NCI-H774 (cell line): ENCODE measurements around the gene LGI2.
A peak's percentile ranks its signal among the peaks of the same experiment; 100 is the strongest.
"Not testable (repeated sequence)": the region's sequence is repeated elsewhere in the genome, so short reads cannot be mapped to it uniquely, and the experiment has no call there.

Source experiments
- DNase-seq: peaks from one replicate; lab custom pipeline; 2025; lab: John Stamatoyannopoulos, UW

The LGI2 gene, protein sequence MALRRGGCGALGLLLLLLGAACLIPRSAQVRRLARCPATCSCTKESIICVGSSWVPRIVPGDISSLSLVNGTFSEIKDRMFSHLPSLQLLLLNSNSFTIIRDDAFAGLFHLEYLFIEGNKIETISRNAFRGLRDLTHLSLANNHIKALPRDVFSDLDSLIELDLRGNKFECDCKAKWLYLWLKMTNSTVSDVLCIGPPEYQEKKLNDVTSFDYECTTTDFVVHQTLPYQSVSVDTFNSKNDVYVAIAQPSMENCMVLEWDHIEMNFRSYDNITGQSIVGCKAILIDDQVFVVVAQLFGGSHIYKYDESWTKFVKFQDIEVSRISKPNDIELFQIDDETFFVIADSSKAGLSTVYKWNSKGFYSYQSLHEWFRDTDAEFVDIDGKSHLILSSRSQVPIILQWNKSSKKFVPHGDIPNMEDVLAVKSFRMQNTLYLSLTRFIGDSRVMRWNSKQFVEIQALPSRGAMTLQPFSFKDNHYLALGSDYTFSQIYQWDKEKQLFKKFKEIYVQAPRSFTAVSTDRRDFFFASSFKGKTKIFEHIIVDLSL

DNA sequence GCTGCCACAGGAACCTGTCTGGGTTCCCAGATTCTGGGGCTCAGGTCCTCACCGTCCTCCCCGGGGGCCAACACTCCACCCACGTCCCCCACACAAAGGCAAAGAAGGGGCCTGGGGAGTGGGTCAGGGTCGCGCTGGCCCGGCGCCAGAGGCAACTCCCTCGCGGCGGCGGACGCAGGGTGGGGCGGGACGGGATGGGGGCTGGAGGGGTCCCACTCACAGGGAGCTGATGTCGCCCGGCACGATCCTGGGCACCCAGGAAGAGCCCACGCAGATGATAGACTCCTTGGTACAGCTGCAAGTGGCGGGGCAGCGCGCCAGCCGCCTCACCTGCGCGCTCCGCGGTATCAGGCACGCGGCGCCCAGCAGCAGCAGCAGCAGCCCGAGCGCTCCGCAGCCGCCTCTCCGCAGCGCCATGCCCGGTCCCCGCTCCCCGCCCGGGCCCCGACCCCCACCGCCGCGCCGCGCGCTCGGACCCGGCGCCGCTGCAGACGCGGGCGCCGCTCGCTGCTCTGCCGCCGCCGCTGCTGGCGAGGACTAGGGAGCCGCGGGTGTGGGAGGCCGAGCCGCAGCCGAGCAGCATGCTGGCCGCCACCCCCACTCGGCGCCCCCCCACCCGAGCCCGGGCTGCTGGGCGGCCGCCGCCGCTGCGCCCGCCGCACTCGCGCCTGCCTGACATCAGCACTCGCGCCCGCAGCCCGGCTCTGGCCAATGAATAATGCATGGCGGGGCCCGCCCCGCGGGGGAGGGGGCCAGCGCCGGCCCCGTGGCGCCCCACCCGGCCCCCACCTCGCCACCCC lies at the start of gene LGI2:
TSS of gene LGI2 (minus strand) at position 670 of the 800 bp plus-strand sequence. CDS start at position 417, 253 bp downstream.
- DNase-seq = peak; percentile 44

DNA sequence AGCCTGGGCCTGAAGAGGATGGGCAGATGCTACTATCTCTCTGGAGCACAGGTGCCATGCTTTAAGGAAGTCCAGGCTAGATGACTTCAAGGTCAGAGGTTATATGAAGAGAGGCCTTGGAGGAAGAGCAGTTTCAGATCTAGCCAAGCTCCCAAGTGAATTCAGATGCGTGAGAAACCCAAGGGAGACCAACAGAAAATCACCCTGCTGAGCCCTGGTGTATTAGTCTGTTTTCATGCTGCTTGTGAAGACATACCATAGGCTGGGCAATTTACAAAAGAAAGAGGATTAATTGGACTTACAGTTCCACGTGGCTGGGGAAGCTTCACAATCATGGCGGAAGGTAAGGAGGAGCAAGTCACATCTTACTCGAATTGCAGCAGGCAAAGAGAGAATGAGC lies 47.8 kb upstream of the LGI2 start:
- DNase-seq = no peak

DNA sequence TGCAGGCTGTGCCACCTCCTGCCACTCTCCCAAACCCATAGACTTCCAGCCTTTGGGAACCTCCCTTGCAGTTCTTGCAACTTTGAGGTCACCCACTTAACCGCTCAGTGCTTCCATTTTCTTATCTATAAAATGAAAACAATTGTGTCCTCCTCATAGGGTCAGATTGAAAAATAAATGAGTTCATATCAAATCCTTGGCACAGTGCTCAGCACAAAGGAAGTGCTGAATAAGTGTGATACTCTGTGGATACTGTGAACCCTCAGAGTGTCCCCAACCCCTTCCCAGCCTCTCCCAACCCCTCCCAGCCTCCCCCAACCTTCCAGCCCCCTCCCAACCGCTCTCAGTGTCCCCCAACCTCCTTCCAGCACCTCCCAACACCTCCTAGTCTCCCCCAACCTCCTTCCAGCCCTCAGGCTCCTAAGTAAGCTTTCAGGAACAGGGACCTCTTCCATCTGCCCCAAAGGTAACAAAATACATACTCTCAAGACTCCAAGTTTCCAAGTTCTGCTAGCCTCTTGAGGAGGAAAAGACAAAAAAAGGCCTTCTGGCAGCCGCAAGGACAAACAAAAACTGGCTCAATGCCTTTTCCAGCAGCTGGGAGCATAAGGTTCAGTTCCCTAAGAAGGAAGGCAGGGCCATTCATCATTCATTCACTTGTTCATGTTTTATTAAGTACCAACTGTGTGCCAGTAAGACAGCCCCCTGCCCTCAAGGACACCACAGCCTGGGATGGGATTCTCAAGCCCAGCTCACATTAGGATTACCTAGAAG lies 46.1 kb upstream of the LGI2 start:
- no peak for DNase-seq

DNA sequence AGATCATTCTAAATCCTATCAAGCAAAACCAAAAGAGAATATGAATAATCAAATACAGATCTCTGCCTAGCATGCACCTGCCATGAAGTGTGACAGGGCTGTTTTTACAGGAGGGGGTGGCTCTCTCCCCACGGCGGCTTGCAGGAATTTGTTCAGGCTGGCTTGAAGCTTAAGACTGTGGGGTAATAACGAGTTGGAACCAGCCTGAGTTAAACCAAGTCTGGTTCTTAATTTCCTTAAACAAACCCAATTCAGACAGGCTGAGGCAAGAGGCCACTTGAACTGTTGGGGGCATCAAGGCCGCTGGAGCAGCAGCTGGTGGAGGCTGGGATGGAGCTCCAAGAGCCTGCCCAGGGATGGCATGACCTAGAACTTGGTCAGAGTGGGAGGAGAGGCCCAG lies 45.1 kb upstream of the LGI2 start:
- no peak for DNase-seq

DNA sequence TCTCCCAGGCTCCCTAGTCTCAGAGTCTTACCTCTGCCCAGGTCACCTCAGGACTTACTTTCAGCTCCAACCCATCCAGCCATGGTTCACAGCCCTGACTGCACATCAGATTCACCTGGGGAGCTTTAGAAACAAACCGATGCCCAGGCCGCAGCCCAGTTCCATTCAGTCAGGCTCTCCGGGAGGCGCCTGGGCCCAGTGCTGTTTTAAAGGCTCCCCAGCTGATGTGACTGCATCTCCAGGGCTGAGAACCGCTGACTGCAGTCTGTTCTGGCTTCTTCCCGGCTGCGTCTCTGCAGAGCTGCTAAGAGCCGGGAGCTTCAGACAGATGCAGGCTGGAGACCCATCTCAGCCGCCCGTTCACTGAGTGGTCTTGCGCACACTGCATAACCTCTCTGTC lies 44.4 kb upstream of the LGI2 start:
- DNase-seq = no peak

DNA sequence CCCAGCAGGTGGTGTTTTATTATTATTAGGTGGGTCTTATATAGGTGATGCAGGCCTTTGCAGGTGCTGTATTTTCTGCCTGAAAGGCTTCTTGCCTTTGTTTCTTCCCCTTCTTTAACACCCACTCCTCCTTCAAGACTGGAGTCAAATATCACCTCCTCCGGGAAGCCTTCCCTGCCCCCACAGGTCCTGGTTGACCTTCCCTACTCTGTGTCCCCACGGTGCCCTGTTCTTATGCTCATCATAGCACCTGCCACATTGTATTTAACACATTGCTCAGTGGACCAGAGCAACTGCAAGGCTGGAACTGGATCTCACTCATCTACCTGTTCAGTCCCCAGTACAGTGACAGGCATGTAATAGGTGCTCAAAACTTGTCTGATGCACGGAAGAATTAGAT lies 39.8 kb upstream of the LGI2 start:
- no peak for DNase-seq

DNA sequence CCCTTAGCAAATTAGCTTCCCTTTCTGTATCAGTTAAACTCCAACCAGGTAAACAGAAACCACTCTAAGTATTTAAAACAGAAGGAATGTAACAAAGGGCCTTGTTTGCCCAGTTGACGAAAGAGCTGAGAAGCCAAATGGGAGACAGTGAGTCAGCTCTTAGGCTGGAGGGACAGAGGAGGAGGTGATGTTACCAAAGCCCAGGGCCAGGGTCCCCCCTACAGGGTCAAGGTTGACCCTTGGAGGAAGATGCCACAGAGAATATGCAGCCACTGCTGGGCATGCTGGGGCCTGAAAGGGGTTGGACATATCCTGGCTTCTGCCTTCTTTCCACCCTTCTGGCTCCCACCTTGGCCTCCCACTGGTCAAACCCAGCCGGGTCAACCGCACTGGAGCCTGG lies 38.3 kb upstream of the LGI2 start:
- DNase-seq = peak; percentile 66

DNA sequence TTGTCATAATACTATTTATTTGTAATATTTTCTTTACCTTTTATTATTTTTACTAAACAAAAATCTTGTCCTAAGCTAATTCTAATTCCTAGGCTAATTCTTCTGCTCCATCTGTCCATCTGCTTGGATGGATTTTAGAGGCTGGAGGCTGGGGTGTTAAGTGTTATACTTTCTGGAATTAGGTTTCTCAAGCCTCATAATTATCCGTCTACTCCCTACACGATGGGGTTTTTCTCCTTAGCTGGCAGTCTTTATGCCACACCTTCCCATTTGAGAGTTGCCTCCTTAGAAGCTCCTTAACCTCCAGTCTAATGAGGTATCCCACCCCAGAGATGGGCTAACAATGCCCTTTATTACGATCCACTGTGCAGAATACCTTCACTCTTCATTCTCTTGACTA lies 37.6 kb upstream of the LGI2 start:
- no peak for DNase-seq

DNA sequence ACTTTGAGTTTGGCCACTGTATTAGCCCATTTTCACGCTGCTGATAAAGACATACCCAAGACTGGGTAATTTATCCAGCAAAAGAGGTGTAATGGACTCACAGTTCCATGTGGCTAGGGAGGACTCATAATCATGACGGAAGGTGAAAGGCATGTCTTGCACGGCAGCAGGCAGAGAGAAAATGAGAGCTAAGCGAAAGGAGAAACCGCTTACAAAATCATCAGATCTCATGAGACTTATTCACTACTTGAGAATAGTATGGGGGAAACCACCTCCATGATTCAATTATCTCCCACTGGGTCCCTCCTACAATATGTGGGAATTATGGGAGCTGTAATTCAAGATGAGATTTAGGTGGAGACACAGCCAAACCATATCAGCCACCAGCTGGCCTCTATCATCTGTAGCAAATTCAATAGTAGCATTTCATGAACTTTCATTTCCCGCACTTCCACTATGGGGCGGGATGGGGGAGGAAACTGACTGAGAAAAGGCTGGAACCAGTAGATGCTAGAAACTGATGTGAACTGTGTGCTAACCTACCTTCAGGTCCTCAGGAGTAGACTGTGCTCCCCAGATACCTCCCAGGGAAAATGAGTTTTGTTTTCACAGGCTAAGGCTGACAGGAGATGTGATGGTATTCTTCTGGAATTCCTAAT lies 35.3 kb upstream of the LGI2 start:
- DNase-seq = no peak

DNA sequence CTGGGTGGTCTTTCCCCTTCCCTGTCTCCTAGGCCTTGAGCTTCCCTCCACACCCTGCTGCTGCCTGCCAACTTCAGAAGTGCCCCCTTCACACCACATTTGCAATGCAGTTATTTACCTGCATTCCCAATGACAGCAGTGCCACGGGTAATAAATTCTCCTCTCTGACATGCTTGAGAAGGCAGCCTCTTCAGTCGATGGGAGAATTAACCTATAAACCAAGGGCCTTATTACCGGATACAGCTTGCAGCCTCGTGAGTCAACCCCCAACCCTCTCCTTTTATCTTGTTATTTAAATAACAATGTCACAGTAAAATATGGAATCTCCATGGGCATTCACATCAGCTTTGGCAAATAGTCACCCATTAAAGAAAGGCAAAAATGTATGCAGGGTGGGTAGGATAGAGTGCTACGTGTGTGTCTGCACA lies 34.7 kb upstream of the LGI2 start:
- peak; percentile 49 for DNase-seq

DNA sequence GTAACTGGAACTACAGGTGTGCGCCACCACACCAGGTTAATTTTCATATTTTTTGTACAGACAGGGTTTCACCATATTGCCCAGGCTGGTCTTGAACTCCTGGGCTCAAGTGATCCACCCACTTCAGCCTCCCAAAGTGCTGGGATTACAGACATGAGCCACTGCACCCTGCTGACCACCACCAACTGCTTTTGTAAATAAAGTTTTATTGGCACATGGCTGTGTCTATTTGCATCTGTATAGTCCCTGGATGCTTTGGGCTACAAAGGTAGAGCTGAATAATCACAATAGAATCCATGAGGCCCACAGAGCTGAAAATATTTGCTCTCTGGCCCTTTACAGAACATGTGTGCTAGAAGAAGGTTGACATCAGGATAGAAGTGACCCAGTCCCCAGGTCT lies 33.7 kb upstream of the LGI2 start:
- not testable (repeated sequence) for DNase-seq

DNA sequence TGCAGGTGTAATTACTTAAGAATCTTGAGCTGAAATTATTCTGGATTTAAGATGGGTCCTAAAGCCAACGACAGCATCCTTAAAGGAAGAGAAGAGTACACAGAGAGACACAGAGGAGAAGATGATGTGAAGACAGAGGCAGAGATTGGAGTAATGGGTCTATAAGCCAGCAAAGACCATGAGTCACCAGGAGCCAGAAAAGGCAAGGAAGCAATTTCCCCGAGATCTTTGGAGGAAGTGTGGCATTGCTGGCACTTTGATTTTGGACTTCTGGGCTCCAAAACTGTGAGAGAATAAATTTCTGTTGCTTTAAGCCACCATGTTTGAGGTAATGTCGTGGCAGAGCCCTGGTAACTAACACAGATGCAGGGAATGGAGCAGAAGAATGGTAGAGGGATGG lies 32.4 kb upstream of the LGI2 start:
- no peak for DNase-seq

DNA sequence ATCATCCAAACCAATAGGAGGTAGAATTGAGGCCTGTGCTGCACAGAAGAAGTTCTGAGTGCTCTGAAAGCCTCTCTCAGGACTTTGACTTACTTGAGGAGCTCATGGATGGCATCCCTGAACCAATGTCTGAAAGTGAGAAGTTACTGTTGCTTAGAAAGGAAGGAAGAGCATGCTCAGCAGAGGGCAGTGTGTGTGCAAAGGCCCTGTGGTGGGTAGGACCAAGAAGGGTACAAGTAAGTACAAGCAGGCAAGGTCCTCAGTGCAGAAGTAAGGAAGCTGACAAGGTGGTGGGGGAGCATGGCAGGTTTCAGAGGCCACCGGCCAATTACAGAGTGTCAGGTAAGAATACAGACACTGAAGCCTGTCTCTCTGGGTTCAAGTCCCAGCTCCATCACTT lies 31.4 kb upstream of the LGI2 start:
- DNase-seq = no peak

DNA sequence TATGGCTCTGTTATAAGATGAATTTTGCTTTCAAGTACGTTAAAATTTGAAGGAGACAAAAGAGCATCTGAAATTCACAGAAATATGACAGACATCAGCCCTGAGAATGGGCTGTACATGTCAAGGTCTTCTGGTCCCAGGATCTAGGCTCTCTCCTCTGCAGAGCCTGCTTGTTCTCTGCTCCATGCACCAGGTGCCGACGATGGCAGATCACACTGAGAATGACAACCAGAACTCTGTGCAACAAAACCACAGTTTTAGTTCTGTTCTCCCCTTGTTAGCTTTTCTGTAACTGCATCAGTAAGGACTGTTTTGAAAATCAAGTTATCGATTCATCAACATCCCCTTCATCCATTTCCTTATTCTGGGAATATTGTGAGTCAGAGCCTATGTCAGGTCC lies 30.9 kb upstream of the LGI2 start:
- DNase-seq = no peak

DNA sequence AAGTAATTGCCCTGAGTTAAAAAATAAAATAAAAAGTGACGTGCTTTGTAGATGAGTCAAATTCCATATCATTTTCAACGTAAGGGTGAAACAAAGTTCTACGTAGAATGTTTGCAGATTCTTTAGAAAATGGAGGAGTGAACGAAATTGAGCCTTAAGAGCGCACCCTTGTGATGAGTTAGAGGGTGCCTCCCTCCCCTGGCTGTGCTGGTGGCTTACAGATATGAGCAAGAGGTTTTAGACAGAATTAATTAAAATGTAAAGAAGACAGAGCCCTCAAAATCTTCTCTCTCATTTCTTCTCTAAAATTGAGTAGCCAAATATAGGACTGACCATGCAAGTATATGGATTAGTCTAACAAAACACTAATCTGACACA lies 30.2 kb upstream of the LGI2 start:
- no peak for DNase-seq

DNA sequence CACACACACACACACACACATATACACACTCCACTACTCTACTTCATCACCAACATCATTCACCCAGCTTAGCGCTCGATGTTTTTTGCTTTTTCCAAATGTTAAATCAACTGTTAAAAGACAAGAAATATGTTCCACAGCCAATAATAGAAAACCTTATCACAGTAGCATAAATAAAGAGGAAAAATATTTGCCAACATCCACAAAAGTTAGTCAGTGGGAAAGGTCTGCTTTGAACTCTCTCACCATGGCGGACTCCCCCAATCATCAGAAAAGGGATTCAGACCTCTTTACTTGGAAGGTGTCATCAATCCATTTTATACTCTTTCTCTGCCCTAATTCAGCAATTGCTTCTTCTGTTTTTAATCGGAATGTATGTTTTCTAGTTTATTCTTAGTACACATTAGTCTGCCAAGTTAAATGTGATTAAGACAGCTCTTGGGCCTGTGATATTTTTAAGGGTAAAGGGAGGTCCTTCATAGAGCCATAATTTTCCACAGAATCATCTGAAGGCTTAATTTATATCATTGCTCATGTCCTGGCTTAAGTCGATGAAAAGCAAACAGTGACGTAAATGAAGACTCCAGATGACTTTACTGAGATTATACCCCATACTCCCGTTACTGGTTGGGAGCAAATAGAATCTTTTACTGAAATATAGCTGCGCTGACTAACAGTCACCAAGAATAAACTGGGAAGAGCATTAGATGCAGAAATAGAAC lies 29.7 kb upstream of the LGI2 start:
- no peak for DNase-seq

DNA sequence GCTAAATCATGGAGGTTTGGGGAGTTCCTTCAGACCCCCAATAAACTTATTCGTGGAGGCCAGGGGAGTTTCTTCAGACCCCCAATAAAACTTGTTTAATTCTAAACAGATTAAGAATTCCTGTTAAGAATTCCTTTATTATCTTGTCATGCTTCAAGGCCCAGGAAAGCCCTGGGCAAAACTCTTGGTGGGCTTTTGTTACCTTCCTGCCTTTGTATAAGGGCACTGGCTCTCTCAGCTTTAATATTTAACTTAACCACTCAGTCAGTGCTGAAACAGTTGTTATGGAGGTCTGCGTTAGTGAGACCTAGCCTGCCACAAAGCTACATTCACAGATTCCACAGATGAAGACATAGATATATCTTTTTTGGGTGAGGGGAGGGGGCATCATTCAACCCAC lies 29.0 kb upstream of the LGI2 start:
- DNase-seq = no peak

DNA sequence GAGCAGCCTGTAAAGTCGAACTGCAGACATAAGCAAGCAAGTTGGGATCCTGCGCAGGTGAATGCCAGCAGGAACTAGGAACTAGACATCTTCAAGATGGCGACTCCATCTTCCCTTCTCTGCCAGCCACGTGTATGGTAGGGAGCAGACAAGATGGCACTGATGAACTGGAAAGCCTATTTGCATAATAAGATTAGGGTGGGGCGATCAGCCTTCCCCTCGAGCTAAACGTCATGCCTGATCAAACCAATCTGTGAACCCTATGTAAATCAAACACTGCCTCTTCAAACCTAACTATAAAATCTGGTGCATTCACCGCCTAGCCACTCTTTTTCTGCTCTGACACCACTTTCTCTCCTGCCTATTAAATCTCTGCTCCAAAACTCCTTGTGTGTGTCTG lies 28.1 kb upstream of the LGI2 start:
- no peak for DNase-seq

DNA sequence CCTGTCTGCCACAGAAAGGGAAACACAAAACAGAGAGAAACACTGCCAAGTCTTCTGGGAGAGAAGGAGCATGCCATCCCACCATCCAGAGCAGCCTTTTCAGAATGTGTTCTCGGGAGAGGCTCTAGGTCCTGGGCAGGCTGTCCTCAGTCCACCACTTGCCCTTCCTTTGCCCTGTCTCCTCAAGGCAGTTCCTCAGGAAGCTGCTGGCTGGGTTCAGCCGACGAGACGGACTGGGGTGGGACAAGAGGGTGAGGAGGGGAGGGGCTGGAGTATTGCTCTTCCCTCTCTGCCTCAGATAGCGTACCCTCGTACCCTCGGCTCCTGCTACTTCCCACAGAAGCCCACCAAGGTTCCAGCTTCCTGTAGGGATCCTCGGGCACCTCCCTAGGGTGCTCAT lies 26.6 kb upstream of the LGI2 start:
- DNase-seq = no peak

DNA sequence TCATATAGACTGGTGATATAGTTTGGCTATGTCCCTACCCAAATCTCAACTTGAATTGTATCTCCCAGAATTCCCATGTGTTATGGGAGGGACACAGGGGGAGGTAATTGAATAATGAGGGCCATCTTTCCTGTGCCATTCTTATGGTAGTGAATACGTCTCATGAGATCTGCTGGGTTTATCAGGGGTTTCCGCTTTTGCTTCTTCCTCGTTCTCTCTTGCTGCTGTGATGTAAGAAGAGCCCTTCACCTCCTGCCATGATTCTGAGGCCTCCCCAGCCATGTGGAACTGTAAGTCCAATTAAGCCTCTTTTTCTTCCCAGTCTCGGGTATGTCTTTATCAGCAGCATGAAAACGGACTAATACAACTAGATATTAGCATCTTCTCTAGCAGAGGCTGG lies 21.3 kb upstream of the LGI2 start:
- not testable (repeated sequence) for DNase-seq

DNA sequence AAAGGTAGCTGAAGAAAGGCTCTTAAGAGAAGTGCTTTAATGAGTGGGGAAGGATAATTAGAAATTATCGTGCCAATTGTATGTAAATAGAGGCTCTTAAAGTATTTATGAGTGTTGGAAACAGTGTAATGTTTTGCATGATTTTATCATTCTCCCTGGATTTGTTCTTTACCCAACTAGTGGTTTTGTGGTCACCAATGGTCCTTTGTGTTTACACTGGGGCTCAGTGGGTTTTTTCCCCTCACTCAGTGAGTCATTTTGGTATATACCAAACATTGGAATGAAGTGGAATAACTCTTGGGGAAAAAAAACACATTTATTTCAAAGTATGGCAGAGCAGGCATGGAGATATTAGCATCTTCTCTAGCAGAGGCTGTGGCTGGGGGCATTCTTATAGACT lies 20.8 kb upstream of the LGI2 start:
- no peak for DNase-seq
